CD4-positive, alpha-beta memory T cell (primary cell): ENCODE results near the gene SNAPIN. TPM values are rescaled to one million over a fixed set of nuclear protein-coding genes. Genes with fewer than 3 reads are reported as not detected.

Experiments used
- CTCF ChIA-PET: fragments of 350-600 bp; sonication (Branson Sonifier 250); formaldehyde crosslinking; loops from one replicate; lab custom pipeline; 2021; ENCODE audit warnings: inconsistent platforms; ENCODE audit not compliant: partially characterized antibody; lab: Charles Lee
- POLR2A ChIA-PET: fragments of 350-600 bp; sonication (Branson Sonifier 250); formaldehyde crosslinking; loops from one replicate; lab custom pipeline; 2021; ENCODE audit not compliant: partially characterized antibody; lab: Charles Lee
- DNase-seq, 5 donors: peaks; one replicate each; pipeline versions ENCODE4 v3.0.0 to v3.0.0-alpha.2; 2020 to 2022; ENCODE audit warnings: mixed read lengths in 1 of 5
- H3K27ac ChIP-seq: one replicate; pipeline ENCODE4 v1.7.0; 2013; ENCODE audit warnings: low read depth, low read length
- H3K27me3 ChIP-seq: 2 replicates; pipeline ENCODE4 v1.7.0; 2013; ENCODE audit warnings: mild to moderate bottlenecking, low read length, moderate library complexity; ENCODE audit not compliant: insufficient read depth
- H3K36me3 ChIP-seq: 2 replicates; pipeline ENCODE4 v1.7.0; 2013; ENCODE audit warnings: mild to moderate bottlenecking, low read length, moderate library complexity; ENCODE audit not compliant: insufficient read depth
- H3K4me1 ChIP-seq: 2 replicates; pipeline ENCODE4 v1.7.0; 2013; ENCODE audit warnings: mild to moderate bottlenecking, low read length, moderate library complexity; ENCODE audit not compliant: insufficient read depth
- H3K4me3 ChIP-seq, 2 donors: one replicate each; pipeline ENCODE4 v1.7.0; 2013; ENCODE audit warnings: low read length in 2 of 2, mild to moderate bottlenecking in 1 of 2
- H3K9me3 ChIP-seq, 2 donors: one replicate each; pipeline ENCODE4 v1.7.0; 2013; ENCODE audit warnings: low read length in 2 of 2, control low read depth in 1 of 2; ENCODE audit not compliant: control insufficient read depth in 1 of 2
- H3K27ac Mint-ChIP-seq, 7 donors: one replicate each; pipeline ENCODE4 v1.8.0; 2020 to 2021; ENCODE audit warnings: mixed read lengths in 7 of 7, mild to moderate bottlenecking in 6 of 7, inconsistent platforms in 3 of 7, moderate library complexity in 3 of 7
- H3K27me3 Mint-ChIP-seq, 2 donors: one replicate each; pipeline ENCODE4 v1.8.0; 2020 to 2021; ENCODE audit warnings: mixed read lengths in 2 of 2
- H3K36me3 Mint-ChIP-seq, 2 donors: one replicate each; pipeline ENCODE4 v1.8.0; 2020 to 2021; ENCODE audit warnings: mixed read lengths in 2 of 2, inconsistent platforms in 1 of 2, mild to moderate bottlenecking in 1 of 2
- H3K4me1 Mint-ChIP-seq, 4 donors: one replicate each; pipeline ENCODE4 v1.8.0; 2020 to 2021; ENCODE audit warnings: mixed read lengths in 4 of 4, mild to moderate bottlenecking in 1 of 4
- H3K4me3 Mint-ChIP-seq, 8 donors: one replicate each; pipeline ENCODE4 v1.8.0; 2020 to 2021; ENCODE audit warnings: mixed read lengths in 8 of 8, mild to moderate bottlenecking in 7 of 8, moderate library complexity in 6 of 8, inconsistent platforms in 3 of 8
- H3K9me3 Mint-ChIP-seq, 8 donors: one replicate each; pipeline ENCODE4 v1.8.0; 2020 to 2021; ENCODE audit warnings: mixed read lengths in 8 of 8, mild to moderate bottlenecking in 5 of 8, inconsistent platforms in 3 of 8, moderate library complexity in 1 of 8
- intact Hi-C: fragments of 100-400 bp; cut with micrococcal nuclease; formaldehyde crosslinking; loops from one replicate; pipeline ENCODE4 v1.15.1; 2023
- polyA plus RNA-seq, 2 donors: library from polyadenylated mRNA; unstranded; fragments of 300-500 nt; fragmentation: Illumina TruSeq; gene quantifications; one replicate each; pipeline ENCODE4 v1.2.3, GENCODE V29; 2021
- total RNA-seq, 2 experiments: library from RNA; stranded (reverse); gene quantifications; one replicate each; pipeline ENCODE4 v1.2.3, GENCODE V29; 2021

SNAPIN gene
- total and polyA plus RNA-seq, 4 experiments from 2014 or later = 26.4 to 85.6 (median 51.3) TPM

GRCh38 chr1:153687346-153688125 is 29.0 kb downstream of the SNAPIN start:
- H3K9me3 Mint-ChIP-seq = no peaks in the 10 kb centered on the region
- no peak for DNase-seq
- H3K27ac Mint-ChIP-seq = no peak overlapping the region
- intact Hi-C loops = no loop called here
- Histone ChIP-seq H3K27ac (no peak overlapping the region), H3K9me3 (no peaks in the 10 kb centered on the region), H3K4me1 (peaks cover 4% of the 10 kb centered on the region), H3K27me3 (no peaks in the 10 kb centered on the region), H3K36me3 (no peaks in the 10 kb centered on the region), H3K4me3 (no peak overlapping the region)
- peaks cover 3 to 8% of the 10 kb centered on the region in 2 donors for H3K27me3 Mint-ChIP-seq
- CTCF ChIA-PET = interaction anchor here (1.3 to 1.5 kb wide), 2 partner anchors 11 to 167 kb away, joined by 3 read pairs; no protein-coding TSS in a partner anchor
- H3K4me3 Mint-ChIP-seq = peak overlapping the region in 1 of 8 donors; percentile 32
- POLR2A ChIA-PET = no interaction called here
- H3K36me3 Mint-ChIP-seq = peaks cover 0 to 3% of the 10 kb centered on the region in 2 donors
- peaks cover 3 to 9% (median 5%) of the 10 kb centered on the region in 4 donors for H3K4me1 Mint-ChIP-seq

GRCh38 chr1:153688276-153688675 is 29.8 kb downstream of the SNAPIN start:
- H3K27ac Mint-ChIP-seq = peak overlapping the region in 1 of 7 donors; percentile 4
- H3K27me3 Mint-ChIP-seq = peaks cover 3 to 8% of the 10 kb centered on the region in 2 donors
- Histone ChIP-seq H3K36me3 (no peaks in the 10 kb centered on the region), H3K9me3 (no peaks in the 10 kb centered on the region), H3K4me3 (no peak overlapping the region), H3K27me3 (no peaks in the 10 kb centered on the region), H3K4me1 (peaks cover 4% of the 10 kb centered on the region), H3K27ac (no peak overlapping the region)
- H3K4me1 Mint-ChIP-seq = peaks cover 3 to 9% (median 5%) of the 10 kb centered on the region in 4 donors
- ChIA-PET CTCF (interaction anchor here (1.5 kb wide), 1 partner anchor 12 kb away, joined by 3 read pairs; no protein-coding TSS in a partner anchor), POLR2A (no interaction called here)
- DNase-seq = no peak
- no peaks in the 10 kb centered on the region for H3K9me3 Mint-ChIP-seq
- H3K36me3 Mint-ChIP-seq = peaks cover 0 to 3% of the 10 kb centered on the region in 2 donors
- intact Hi-C loops = no loop called here
- peak overlapping the region in 1 of 8 donors; percentile 5 for H3K4me3 Mint-ChIP-seq

DNA sequence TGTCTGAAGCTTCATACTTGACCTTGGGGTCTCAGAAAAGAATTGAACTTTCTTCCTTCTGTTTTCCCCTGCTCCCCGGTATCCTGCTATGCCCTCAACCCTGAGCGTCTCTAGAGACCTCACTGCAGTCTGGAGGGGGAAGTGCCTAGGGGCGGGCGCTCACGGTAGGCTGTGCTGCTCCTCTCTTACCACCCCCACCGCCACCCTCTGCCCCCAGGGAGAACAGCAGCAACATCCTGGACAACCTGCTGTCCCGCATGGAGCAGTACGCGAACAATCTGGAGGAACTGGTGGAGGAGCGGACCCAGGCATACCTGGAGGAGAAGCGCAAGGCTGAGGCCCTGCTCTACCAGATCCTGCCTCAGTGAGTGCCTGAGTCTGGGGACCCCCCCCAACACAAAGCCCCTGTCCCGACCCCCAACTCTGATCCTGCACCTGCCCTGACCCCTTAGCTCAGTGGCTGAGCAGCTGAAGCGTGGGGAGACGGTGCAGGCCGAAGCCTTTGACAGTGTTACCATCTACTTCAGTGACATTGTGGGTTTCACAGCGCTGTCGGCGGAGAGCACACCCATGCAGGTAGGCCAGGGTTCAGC is 30.3 kb downstream of the SNAPIN start:
- POLR2A ChIA-PET = no interaction called here
- Mint-ChIP-seq H3K4me3 (no peak overlapping the region), H3K9me3 (no peaks in the 10 kb centered on the region), H3K27me3 (peaks cover 3 to 5% of the 10 kb centered on the region in 2 donors), H3K36me3 (peaks cover 0 to 3% of the 10 kb centered on the region in 2 donors), H3K4me1 (peaks cover 3 to 9% (median 5%) of the 10 kb centered on the region in 4 donors), H3K27ac (peak overlapping the region in 1 of 7 donors; percentile 4)
- Histone ChIP-seq H3K27ac (no peak overlapping the region), H3K4me3 (no peak overlapping the region), H3K27me3 (no peaks in the 10 kb centered on the region), H3K4me1 (peaks cover 4% of the 10 kb centered on the region), H3K9me3 (no peaks in the 10 kb centered on the region), H3K36me3 (no peaks in the 10 kb centered on the region)
- DNase-seq = no peak
- CTCF ChIA-PET = interaction anchor here (1.5 kb wide), 1 partner anchor 13 kb away, joined by 3 read pairs; no protein-coding TSS in a partner anchor
- intact Hi-C loops = no loop called here

DNA sequence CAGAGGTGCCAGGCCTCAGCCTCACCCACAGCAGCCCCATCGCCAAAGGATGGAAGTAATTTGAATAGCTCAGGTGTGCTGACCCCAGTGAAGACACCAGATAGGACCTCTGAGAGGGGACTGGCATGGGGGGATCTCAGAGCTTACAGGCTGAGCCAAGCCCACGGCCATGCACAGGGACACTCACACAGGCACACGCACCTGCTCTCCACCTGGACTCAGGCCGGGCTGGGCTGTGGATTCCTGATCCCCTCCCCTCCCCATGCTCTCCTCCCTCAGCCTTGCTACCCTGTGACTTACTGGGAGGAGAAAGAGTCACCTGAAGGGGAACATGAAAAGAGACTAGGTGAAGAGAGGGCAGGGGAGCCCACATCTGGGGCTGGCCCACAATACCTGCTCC is 35.0 kb downstream of the SNAPIN start:
- H3K36me3 ChIP-seq = no peaks in the 10 kb centered on the region
- no peak overlapping the region for H3K27ac Mint-ChIP-seq
- peaks cover 3 to 9% (median 5%) of the 10 kb centered on the region in 4 donors for H3K4me1 Mint-ChIP-seq
- H3K27me3 Mint-ChIP-seq = peaks cover 0 to under 1% of the 10 kb centered on the region in 2 donors
- no peaks in the 10 kb centered on the region for H3K9me3 Mint-ChIP-seq
- no peaks in the 10 kb centered on the region for H3K9me3 ChIP-seq
- POLR2A ChIA-PET = no interaction called here
- CTCF ChIA-PET = no interaction called here
- no peak overlapping the region for H3K27ac ChIP-seq
- H3K4me3 ChIP-seq = no peak overlapping the region
- H3K36me3 Mint-ChIP-seq = no peaks in the 10 kb centered on the region
- DNase-seq = no peak
- H3K27me3 ChIP-seq = no peaks in the 10 kb centered on the region
- intact Hi-C loops = no loop called here
- H3K4me3 Mint-ChIP-seq = no peak overlapping the region
- peaks cover 4% of the 10 kb centered on the region for H3K4me1 ChIP-seq

GRCh38 chr1:153696741-153697140 is 38.2 kb downstream of the SNAPIN start:
- ChIA-PET CTCF (no interaction called here), POLR2A (no interaction called here)
- no peaks in the 10 kb centered on the region for H3K36me3 Mint-ChIP-seq
- H3K4me1 ChIP-seq = no peaks in the 10 kb centered on the region
- H3K27ac Mint-ChIP-seq = no peak overlapping the region
- no peak for DNase-seq
- H3K36me3 ChIP-seq = no peaks in the 10 kb centered on the region
- H3K27me3 Mint-ChIP-seq = no peaks in the 10 kb centered on the region
- H3K4me3 Mint-ChIP-seq = no peak overlapping the region
- no peaks in the 10 kb centered on the region for H3K9me3 Mint-ChIP-seq
- no peaks in the 10 kb centered on the region for H3K4me1 Mint-ChIP-seq
- no peak overlapping the region for H3K27ac ChIP-seq
- no peaks in the 10 kb centered on the region for H3K27me3 ChIP-seq
- no peaks in the 10 kb centered on the region for H3K9me3 ChIP-seq
- intact Hi-C loops = no loop called here
- H3K4me3 ChIP-seq = no peak overlapping the region

GRCh38 chr1:153697191-153698019 is 38.9 kb downstream of the SNAPIN start:
- Mint-ChIP-seq H3K36me3 (no peaks in the 10 kb centered on the region), H3K4me3 (peak overlapping the region in 1 of 8 donors; percentile 54), H3K27me3 (no peaks in the 10 kb centered on the region), H3K27ac (no peak overlapping the region), H3K4me1 (no peaks in the 10 kb centered on the region), H3K9me3 (no peaks in the 10 kb centered on the region)
- Histone ChIP-seq H3K27me3 (no peaks in the 10 kb centered on the region), H3K27ac (no peak overlapping the region), H3K36me3 (no peaks in the 10 kb centered on the region), H3K9me3 (no peaks in the 10 kb centered on the region), H3K4me3 (no peak overlapping the region), H3K4me1 (no peaks in the 10 kb centered on the region)
- ChIA-PET POLR2A (no interaction called here), CTCF (no interaction called here)
- no peak for DNase-seq
- intact Hi-C loops = no loop called here
